ENCODE data around the gene HOXB8.

Gene HOXB8

DNA sequence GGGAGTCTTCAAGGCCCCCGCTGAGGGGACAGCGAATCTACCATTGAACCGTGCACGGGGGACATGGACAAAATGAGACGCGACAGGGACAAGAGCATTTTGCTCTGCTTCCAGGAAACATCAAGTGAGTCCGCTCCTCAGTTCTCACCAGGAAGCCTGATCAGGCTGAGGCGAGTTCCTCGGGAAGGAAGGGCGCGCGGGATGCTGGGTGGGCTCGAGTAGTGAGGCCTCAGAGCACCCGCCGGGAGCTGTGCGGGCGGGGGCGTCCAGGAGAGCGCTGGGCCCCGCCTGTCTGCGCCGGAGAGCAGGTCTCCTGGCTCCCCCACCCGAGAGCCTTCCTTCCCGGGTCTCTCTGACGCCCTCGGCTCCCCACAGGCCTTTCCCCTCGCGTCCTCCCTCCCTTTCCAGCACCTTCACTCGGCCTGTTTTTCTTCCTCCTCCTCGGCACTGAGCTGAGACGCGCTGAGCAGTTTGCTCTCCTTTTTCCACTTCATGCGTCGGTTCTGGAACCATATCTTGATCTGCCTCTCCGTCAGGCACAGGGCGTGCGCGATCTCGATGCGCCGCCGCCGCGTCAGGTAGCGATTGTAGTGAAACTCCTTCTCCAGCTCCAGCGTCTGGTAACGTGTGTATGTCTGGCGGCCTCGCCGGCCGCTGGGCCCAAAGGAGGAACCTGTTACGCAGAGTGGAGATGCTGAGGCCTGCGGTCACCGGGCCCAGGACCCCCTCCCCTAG, 18.9 kb downstream of the HOXB8 start:
- DNase-seq (ENCODE audit: low spot score), result no peak

DNA sequence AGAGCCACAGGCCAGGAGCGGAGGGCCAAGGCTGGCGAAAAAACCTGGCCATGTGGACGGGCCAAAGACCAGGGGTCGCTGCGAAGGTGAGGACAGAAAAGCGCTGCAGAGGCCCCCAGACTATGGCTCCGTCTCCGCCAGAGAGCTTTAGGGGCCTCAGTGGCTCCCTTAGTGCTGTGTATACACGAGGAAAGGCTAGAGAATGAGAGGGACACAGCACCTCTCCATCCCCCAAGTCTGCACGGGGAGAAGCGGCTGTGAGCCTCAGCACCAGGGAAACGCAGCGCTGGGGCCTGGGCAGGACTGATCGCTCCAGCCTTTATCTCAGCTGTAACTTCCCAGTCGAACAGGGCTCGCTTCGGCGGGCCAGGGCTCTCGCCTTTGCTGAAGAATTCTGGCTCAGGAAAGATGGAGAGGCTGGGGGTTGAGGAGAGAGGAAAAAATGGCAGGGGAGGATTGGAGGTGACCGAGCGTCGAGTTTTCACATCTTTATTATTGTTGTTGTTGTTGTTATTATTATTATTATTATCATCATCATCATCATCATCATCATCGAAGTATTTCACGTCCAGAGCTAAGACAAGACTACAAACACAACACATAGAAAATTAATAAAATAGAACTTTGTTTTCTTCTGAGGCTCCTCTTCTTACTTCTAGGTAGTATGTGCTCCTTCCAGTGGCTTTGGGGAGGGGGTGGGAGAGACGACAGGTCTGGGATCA, 19.7 kb downstream of the HOXB8 start:
- DNase-seq (ENCODE audit: low spot score), result no peak

DNA sequence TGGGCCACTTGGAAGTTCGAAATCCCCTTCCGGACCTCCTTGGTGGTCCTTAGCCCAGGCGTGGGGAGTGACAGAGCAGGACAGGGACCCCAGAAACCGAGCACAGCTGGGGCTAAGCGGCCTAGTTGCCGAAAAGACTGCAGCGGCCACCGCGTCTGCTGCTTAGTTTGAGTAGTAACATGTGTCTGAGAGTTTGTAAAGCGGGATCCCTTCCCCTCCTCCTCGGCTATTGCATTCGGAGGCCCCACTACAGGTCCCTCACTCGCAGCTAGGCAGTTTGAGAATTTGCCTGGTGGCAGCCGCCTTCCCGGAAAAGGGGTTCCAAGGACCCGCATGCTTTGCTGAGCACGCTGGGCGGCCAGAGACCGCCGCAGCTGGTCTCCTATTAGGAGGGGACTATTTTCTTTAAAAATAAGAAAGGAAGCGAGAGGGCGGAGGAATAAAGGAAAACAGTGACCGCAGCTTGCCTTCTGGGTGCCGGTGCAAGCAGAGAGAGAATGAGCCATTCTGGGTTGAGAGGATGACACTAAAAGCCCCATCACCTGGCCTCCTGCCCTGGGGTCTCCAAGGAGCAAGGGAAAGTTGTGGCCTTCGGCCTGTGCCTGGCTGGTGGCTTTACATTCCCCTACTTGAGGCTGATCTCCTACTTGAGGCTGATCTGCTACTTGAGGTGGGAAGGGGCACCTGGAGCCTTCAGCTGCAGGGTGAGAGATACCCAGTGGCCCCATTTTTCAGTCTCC, 20.4 kb downstream of the HOXB8 start:
- DNase-seq (ENCODE audit: low spot score), result no peak

DNA sequence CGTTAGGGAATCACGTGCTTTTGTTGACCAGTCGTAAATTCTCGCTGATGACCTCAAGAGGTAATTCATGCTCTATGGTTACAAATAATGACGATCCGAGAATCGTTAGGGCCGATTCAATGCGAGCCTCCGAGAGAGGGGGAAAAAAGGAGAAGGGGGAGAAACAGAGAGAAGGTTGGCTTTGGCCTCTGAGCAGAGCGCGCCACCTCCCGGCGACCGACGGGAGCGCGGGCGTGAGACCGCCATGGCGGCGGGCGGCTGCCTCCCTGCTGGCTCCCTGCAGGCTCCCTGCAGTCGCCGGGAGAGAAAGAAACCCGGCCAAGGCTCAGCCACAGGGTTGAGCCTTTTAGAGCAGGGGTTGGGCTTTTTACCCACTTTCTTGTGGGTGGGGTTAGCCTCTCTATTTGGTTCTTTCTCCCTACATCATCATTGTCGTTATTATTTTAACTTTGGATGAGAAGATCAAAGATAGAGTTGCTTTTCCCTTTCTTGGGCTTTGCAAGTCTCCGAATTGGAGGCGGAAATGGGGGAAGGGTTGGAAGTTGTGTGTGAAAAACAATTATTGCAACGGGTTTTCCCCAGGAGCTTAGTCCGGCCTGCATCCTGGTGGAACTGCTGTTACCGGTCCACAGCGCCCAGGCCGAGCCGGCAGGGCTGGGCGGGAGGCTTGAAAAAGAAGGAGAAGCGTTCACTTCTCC, 21.1 kb downstream of the HOXB8 start:
- peak; percentile 77 for DNase-seq (ENCODE audit: low spot score)

DNA sequence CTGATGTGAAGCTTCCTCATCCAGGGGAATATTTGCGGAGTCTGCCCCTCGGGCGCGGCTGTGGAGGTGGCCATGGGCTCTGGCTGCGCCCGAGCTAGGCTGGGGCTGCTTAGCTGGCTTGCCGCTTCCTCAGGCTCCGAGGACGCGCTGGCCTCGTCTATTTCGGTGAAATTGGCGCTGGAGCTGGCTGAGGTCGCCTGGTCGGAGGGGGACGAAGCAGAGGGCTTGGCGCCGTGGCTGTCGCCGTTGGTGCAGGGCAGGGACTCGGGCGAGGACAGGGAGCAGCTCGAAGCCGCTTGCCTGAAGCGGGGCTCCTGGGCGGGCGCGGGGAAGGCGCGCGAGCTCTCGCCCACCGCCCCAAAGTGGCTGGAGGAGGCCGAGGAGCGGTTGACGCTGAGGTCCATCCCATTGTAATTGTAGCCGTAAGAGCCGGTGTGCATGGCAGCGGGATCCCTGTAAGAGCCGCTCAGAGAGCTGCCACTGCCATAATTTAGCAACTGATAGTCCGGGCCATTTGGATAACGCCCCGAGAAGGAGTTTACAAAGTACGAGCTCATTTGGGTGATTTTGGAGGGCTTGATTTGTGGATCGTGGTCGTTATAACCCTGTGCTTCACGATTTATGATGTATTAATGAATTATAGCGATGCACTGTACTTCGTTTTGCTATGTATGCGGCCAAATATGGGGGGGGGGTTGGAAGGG, 21.8 kb downstream of the HOXB8 start, which contains the start of gene HOXB5:
Gene HOXB5, minus strand, starts transcription at position 654 of the 704 bp plus-strand sequence. Its CDS starts 97 bp downstream, at position 557.
- DNase-seq (ENCODE audit: low spot score), result no peak

DNA sequence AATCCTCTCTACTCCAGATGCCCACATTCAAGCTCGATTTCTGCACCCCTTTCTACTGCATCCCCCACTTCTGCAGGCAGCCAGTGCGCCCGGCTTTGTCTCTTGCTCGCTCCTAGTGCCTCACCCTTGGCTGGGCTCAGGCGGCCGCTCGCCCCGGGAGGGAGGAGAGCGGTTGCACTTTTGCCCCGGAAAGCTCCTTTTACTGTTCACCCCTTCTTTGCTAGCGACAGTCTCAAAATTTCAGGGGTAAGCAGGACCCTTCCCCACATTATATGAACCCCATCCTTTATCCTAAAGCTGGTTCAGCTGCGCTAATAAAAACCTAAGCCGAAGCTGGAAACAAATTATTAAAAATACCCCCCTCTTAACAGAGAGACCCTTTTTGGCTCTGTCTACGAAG, 22.5 kb downstream of the HOXB8 start:
- DNase-seq (ENCODE audit: low spot score), result no peak

DNA sequence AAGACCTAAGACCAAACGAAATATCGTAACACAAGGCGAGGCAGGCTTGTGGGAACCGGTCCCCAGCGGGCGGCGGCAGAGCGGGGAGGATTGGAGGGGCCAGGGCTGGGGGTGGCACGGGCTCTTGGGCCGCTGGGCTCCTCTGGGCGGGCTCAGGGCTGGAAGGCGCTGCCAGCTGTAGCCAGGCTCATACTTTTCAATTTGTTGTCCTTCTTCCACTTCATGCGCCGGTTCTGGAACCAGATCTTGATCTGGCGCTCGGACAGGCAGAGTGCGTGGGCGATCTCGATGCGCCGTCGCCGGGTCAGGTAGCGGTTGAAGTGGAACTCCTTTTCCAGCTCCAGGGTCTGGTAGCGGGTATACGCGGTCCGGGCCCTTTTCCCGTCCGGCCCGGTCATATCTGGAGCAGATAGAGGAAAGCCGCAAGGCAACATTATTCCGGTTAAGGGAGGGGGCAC, 23.0 kb downstream of the HOXB8 start:
- DNase-seq (ENCODE audit: low spot score), result no peak

DNA sequence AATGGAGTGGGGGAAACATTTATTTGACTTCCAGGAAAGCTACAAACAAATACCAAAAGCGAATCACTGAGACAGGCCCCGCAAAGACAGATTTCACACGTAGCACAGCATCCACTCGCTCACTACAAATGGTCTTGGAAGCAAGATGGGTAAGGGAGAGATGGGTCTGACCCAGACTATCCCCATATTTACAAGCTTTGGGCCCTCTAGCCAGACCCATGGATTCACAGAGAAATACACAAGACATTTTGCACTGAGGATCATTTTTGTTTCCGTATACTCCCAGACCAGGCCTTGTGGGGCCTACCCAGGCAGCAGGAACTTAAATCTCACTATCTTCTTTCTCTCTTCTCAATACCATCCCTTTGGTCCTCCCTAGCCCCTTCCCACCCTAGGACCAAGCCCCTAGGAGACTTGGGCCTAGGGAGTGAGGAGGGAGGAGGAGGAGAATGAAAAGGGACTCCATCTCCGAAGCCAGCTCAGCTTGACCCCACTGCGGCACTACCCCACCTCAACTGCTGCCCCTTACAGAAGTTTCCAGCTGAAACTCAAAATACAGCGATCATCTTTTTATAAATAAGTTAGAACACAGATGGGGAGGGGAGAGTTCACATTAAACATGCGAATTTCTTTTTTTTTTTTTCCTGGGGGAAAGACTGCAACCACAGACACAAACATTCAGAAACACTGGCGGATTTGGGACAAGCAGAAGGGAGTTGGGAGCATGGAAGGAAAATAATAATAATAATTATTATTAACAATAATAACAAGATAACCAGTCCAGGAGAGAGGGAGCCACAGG, 23.6 kb downstream of the HOXB8 start:
- no peak for DNase-seq (ENCODE audit: low spot score)

DNA sequence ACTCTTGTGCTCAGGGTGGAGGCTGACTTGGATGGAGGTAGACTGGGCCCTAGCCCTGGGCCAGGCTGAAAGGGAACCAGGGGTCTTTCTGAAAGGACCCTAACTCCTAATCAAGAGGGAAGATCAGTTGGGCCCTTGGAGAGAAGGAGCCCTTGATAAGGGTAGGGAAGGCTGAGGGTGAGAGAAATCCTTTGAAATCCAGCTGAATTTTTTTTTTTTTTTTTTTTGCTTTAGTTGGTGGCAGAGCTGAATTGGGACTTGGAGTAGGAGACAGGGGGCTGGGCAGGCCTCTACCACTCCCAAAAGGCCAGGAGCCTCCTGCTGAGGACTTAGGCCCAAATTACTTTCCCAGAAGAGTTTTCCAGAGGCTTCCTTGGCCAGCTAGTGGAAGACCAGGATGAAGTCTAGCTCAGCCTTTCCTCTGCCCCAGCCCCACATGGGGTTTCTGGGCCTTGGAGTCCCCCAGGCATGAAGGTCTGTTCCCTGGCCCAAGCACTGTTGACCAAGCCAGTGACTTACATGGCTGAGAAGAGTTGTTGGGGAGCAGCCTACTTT, 24.4 kb downstream of the HOXB8 start:
- DNase-seq (ENCODE audit: low spot score), result no peak

DNA sequence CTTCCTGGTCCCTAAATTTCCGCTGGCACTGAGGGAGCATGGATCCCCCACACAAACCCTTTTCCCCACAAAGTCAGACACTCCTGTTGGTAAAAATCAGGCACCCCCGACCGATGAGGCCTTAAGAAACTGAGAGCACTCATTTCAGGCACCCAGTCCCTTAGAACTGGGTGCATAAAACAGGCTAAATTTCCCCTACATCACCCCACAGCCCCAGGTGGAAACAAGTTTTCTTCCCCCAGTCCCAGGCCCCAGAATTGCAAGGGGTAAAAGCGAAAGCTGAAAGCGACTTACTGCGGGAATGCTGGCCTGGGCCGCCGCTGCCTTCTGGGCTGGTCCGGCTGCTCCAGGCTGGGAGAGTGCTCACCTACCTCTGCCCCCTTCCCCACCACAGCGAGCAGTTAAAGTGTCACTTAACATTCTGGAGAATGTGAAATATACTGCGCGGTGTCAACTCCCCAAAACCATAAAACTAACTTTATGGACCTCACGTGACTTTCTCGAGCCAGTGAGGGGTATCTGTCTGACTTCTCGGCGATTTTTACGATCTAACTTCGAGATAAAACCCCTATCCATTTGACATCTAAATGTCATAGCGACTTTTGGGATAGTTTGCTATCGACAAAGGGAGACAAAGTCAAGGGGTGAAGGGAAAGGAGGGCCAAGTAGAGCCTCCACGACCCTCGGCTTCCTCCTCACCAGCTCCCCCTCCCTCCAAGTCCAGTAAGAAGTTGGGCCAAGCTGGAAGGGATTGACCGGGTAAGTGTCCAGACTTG, 25.1 kb downstream of the HOXB8 start, which contains the start of gene HOXB3:
Gene HOXB3, minus strand, starts transcription at position 411 of the 776 bp plus-strand sequence. CDS start 37,767 bp downstream, outside the sequence.
- no peak for DNase-seq (ENCODE audit: low spot score)

DNA sequence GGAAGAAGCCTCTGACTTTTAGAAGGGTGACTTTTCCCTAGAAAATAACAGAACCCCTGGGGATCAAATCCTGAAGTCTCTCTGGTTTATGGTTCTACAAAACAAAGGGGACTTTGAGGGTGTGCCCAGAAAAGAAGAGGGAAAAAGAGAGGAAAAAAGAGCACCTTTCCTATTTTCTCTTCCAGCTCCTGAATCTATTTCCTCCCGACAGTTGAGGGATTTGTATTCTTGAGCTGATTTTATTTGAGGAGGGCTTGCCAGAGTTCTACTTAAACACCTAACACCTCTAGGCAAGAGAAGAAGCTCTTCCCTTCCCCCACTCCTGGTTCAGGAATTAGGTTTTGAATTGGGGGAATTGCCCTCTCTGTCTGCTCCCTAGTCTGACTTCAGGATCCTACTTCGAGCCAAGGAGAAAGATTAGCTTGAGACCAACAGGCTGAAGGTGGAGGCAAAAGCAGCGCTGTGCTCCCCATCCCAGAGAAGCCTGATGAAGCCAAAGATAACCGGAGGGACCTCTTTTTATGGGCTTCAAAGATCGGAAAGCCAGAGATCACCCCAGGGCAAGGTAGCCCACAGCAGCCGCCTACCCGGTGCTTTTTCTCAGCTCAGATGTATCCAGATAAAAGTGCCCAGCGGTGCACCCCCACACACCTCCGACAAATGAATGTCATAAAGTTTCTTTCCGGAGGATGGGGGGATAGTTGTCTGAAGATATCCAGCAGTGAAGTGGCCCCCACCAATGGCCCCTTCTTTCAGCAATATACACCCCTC, 25.8 kb downstream of the HOXB8 start:
- DNase-seq (ENCODE audit: low spot score), result no peak

DNA sequence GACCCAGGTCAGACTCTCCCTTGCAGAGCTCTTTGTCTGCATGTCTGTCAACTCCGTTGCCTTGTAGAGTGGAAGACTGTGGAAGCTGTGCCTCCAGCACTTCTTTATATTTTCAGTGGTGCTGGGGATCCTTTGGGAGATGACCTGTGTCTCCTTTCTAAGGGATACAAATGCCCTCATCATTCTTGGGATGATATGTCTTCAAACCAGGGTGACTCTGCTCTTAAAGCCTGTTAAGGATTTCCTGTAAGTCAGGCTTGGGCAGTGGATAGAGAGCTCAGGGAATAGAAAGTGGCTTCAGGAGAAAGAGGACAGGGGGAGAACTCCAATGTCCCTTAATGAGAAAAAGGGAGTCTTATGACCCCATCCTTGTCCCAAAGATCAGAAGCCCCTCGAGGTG, 26.6 kb downstream of the HOXB8 start:
- DNase-seq (ENCODE audit: low spot score), result no peak

DNA sequence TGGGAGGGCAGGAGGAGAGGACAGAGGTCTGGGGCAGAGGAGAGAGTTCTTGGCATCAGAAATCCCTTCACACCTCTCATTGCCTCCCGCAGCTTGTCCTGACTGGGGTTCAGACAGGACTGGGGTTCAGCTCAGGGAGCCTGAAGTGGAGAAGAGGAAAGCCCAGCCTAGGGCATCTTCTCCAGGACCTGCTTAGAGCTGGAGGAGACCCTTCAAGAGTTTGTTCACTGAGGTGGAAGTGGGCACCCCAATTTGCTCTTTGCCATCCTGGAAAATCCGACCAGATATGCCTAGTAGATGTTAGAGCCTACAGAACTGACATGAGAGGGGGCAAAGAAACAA, 27.0 kb downstream of the HOXB8 start:
- DNase-seq (ENCODE audit: low spot score), result no peak

DNA sequence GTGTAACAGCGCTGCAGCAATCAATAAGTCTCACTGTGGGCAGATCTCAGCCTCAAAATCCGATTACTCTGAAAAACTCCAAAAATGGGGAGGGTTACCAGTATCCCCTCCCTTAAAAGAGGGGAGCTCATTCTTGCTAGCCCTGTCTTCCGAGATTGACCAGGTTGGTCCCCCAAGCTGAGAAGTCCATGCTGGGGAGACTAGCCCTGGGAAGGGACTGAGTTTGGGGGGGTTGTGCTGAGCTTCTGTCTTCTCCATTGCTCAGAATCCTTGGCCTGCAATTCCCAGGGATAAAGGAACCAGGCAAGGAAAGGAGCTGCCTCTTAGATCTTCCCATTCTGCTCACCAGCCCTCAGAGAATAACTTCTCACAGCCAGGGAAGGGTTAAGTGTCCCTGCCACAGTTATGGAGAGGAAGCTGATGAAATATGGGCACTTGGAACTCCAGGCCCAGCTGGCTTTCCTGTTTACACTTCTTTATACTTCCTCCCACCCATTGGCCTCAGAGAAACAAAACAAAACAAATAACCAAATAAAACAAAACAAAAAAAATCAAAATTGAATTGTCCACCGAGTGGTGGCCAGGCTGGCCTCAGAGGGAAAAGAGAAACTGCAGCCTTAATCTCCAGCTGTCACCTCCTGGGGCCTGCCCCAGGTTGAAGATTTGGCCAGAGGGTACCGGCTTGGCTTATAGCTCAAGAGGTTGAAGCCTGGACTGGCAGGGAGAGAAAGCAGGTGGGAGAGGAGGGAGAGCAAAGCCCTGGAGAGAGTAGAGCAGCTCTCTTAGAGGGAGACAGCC, 27.6 kb downstream of the HOXB8 start:
- no peak for DNase-seq (ENCODE audit: low spot score)

DNA sequence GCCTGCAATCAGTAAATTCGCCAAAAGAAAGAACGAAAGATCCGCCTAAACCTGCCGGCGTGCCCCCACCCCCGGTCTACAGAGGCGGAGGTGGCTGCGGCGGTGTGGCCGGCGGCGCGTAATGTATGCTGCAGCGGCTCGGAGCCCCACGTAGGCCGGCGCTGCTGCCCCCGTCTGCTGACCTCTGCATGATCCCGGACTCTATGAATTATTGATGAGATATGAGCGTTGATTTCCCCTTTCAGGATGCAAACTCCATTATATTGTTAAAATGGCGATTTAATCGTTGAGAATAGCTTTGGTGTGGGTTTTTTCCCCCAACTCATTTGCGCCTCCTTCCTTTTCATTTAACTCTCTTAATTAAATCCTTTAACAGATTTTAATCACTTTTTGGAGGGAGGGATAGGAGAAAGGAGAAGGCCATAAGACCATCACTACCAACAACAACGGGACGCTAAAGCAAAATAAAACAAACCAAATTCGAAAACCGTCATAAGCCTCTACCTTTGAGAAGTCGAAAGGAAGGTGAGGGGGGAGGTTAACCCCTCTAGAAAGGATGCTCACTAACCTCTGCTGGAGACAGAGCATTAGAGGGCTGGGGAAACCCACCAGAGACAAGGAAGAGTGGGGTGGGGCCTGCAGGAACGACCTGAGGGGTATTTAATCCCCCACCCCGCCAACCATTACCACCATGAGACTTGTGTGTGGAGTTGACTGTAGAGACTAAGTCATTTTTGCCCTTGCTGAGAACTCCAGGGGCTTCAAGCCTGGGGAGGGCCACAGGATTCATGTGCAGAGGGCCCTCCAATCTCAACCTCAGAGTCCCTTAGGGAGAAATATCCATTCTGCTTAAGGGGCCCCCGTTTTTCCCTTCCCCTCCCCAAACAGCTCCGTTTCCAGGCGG, 28.5 kb downstream of the HOXB8 start:
- DNase-seq (ENCODE audit: low spot score), result no peak

DNA sequence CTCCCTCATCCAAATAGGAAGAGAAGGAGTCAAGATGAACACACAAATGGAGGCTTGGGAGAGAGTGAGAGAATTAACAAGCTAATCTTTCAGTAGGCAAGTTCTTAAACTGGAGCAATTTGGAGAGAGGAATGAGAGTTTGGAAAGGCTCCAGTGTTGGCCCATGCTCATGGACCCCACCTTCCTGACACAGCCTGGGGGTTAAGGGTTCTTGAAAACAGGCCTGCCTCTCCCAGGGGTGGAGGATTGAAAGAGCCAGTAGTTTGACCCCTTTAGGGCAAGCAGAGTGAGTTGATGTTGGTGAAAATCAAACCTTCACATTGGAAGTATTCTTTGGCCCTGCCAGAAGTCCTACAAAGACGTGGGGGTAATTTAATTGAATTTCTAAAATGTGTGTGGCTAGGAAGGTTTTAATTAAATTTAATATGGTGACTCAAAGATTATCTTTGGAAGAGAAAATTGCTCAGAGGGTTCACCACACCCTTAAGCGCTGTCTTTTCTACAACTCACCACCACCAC, 30.8 kb downstream of the HOXB8 start:
- DNase-seq (ENCODE audit: low spot score), result no peak
